RWPE2 (cell line): ENCODE results near the gene CFAP210.

Experiments used
- ATAC-seq: fragments of 200-7000 bp; cut with Tn5 transposase; 3 replicates; pipeline ENCODE4 v1.9.1; 2021; ENCODE audit warnings: low read depth
- DNase-seq: peaks from one replicate; pipeline ENCODE4 v3.0.0-alpha.2; 2020; ENCODE audit warnings: low spot score
- H3K27ac ChIP-seq: fragments of 450-650 bp; 2 replicates; pipeline ENCODE4 v1.5.1; 2017; ENCODE audit warnings: mild to moderate bottlenecking; ENCODE audit not compliant: poor library complexity, severe bottlenecking
- H3K27me3 ChIP-seq: fragments of 250-450 bp; sonication (Bioruptor Pico); 2 replicates; pipeline ENCODE4 v1.5.1; 2021; ENCODE audit warnings: mild to moderate bottlenecking, moderate library complexity; ENCODE audit not compliant: insufficient read depth, poor library complexity, severe bottlenecking
- H3K36me3 ChIP-seq: fragments of 250-450 bp; sonication (Bioruptor Pico); 2 replicates; pipeline ENCODE4 v1.5.1; 2020; ENCODE audit warnings: low read depth, mild to moderate bottlenecking, moderate library complexity
- H3K4me1 ChIP-seq: fragments of 250-450 bp; sonication (Bioruptor Pico); 2 replicates; pipeline ENCODE4 v1.5.1; 2021; ENCODE audit warnings: mild to moderate bottlenecking, moderate library complexity; ENCODE audit not compliant: insufficient read depth, poor library complexity, severe bottlenecking
- H3K4me3 ChIP-seq: fragments of 250-450 bp; sonication (Bioruptor Pico); 2 replicates; pipeline ENCODE4 v1.5.1; 2021; ENCODE audit warnings: mild to moderate bottlenecking, moderate library complexity; ENCODE audit not compliant: severe bottlenecking
- H3K9me3 ChIP-seq: fragments of 250-450 bp; sonication (Bioruptor Pico); 2 replicates; pipeline ENCODE4 v1.5.1; 2021; ENCODE audit warnings: mild to moderate bottlenecking, moderate library complexity; ENCODE audit not compliant: severe bottlenecking
- TF ChIP-seq, protein P1 (sequence below): fragments of 450-650 bp; IDR thresholded peaks from one replicate; pipeline ENCODE4 v1.5.1; 2017; ENCODE audit warnings: mild to moderate bottlenecking, moderate library complexity; ENCODE audit not compliant: poor library complexity, severe bottlenecking

The CFAP210 gene

DNA sequence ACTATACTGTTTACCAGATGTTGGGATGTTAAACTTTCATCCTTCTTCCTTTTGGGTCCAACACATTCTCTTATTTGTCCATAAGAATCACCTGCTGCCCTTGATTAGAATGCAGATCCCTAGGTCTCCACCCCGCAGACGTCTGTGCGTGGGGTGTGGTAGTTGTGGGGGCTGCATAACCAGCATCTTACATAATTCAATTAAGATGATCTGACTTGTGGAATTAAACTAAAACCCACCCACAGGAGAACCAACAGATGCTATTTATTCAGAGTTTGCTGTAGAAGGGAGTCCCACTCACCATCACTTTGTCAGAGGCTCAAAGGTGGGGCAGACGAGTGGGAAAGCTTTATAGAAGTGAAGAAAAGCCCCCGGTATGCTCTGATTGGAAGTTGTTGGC lies 37.9 kb upstream of the CFAP210 start:
- ATAC-seq (no peak), DNase-seq (no peak)
- Histone ChIP-seq H3K9me3 (peaks cover 3% of the 10 kb centered on the region), H3K4me3 (no peak overlapping the region), H3K36me3 (peaks cover 3% of the 10 kb centered on the region; the same call in 1 of the 2 replicates), H3K4me1 (peaks cover 11% of the 10 kb centered on the region), H3K27ac (no peak overlapping the region), H3K27me3 (no peaks in the 10 kb centered on the region)
- TF ChIP-seq, protein P1, sequence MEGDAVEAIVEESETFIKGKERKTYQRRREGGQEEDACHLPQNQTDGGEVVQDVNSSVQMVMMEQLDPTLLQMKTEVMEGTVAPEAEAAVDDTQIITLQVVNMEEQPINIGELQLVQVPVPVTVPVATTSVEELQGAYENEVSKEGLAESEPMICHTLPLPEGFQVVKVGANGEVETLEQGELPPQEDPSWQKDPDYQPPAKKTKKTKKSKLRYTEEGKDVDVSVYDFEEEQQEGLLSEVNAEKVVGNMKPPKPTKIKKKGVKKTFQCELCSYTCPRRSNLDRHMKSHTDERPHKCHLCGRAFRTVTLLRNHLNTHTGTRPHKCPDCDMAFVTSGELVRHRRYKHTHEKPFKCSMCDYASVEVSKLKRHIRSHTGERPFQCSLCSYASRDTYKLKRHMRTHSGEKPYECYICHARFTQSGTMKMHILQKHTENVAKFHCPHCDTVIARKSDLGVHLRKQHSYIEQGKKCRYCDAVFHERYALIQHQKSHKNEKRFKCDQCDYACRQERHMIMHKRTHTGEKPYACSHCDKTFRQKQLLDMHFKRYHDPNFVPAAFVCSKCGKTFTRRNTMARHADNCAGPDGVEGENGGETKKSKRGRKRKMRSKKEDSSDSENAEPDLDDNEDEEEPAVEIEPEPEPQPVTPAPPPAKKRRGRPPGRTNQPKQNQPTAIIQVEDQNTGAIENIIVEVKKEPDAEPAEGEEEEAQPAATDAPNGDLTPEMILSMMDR, result no peak

DNA sequence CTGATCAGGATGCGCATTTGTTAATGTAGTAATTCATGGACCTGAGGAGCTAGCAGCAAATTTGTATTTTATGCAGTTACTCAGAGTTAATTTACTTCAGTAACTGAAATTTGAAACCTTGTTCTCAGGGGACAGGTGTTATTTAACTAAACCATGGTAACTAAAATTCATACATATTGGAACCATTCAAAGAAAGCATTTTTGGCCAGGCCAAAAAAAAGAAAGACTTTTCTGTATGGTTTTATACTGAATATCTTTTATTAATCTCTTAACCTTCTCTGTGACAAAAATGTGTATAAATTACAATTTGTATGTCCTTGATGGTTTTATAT lies 35.0 kb upstream of the CFAP210 start:
- Histone ChIP-seq H3K4me1 (peaks cover 8% of the 10 kb centered on the region), H3K36me3 (no peaks in the 10 kb centered on the region), H3K27me3 (no peaks in the 10 kb centered on the region), H3K4me3 (no peak overlapping the region), H3K9me3 (peaks cover 3% of the 10 kb centered on the region), H3K27ac (no peak overlapping the region)
- DNase-seq (no peak), ATAC-seq (no peak)
- TF ChIP-seq, protein P1, result no peak

DNA sequence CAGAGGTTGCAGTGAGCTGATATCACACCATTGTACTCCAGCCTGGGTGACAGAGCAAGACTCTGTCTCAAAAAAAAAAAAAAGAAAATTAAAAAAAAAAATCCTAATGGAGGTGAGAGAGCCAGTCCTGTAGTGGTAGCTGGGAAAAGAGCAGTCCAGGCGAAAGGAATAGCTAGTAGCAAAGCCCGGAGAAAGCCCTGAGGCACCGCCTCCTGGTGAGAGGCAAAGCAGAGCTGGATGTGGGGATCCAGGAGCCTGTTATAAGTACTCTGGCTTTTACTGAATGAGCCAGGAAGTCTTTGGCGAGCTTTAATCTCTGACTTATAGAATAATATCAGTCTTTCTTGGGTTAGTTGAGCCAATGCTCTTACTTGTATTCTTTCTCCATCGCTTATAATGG lies 32.9 kb upstream of the CFAP210 start:
- Histone ChIP-seq H3K4me3 (no peak overlapping the region), H3K27ac (no peak overlapping the region), H3K9me3 (peaks cover 3% of the 10 kb centered on the region), H3K36me3 (no peaks in the 10 kb centered on the region), H3K27me3 (no peaks in the 10 kb centered on the region), H3K4me1 (peaks cover 8% of the 10 kb centered on the region)
- DNase-seq (no peak), ATAC-seq (no peak)
- TF ChIP-seq, protein P1, result no peak

DNA sequence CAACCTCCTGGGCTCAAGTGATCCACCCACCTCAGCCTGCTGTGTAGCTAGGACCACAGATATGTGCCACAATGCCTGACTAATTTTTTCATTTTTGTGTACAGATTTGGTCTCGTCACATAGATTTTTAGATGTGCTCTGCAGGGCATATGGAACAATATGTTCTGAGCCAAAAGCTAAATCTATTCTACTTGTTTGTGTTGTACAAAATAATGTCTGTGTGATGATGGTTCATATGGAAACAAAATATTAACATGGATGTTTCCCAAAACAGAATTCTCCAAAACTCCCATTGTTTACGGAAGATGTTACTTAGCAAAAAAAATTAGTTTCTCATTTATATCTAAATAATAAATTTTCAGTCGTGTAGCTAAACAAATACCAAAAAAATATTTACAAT lies 26.8 kb upstream of the CFAP210 start:
- Histone ChIP-seq H3K27ac (no peak overlapping the region), H3K27me3 (no peaks in the 10 kb centered on the region), H3K4me3 (no peak overlapping the region), H3K36me3 (no peaks in the 10 kb centered on the region), H3K4me1 (no peaks in the 10 kb centered on the region), H3K9me3 (no peaks in the 10 kb centered on the region)
- DNase-seq (no peak), ATAC-seq (no peak)
- TF ChIP-seq, protein P1, result no peak

DNA sequence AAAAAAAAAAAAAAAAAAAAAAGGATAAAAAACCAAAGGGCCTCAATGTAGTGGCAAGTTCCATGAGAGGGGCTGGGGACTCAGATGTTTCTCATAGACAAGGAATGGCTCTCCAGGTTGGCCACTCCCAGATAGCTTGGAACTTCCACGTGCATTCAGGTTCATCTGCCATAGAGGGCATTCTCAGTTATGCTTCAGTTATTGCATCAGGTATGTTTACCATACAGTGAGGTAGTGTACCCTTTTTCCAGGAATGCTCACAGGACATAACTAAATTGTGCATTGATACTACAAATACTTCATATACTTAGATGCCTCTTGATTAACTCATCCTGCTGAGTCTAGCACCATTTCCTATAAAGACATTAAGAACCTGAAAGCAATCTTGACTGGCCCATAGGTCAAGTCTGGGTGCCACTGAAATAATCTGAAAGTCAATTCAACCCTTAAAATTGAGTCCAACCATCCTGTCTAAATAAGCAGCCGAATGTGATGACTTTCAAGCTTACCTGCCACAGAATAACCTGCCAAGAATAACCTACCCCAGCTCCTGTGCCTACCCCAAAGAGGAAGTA lies 24.8 kb upstream of the CFAP210 start:
- Histone ChIP-seq H3K27me3 (no peaks in the 10 kb centered on the region), H3K27ac (no peak overlapping the region), H3K36me3 (no peaks in the 10 kb centered on the region), H3K4me1 (no peaks in the 10 kb centered on the region), H3K9me3 (no peaks in the 10 kb centered on the region), H3K4me3 (no peak overlapping the region)
- TF ChIP-seq, protein P1, result no peak
- no peak for ATAC-seq
- DNase-seq, result no peak
